DMS114 treated with DMSO at 0.1 percent for 48 hours (cell line): ENCODE measurements around the gene FNIP2.
"Not testable (repeated sequence)": the region's sequence is repeated elsewhere in the genome, so short reads cannot be mapped to it uniquely, and the experiment has no call there.

ENCODE experiments used
- DNase-seq: peaks from one replicate; lab custom pipeline; 2025; ENCODE audit not compliant: unreplicated experiment; lab: John Stamatoyannopoulos, UW

The FNIP2 gene

GRCh38 chr4:158949099-158949498, 180.3 kb downstream of the FNIP2 start:
- no peak for DNase-seq

GRCh38 chr4:158952221-158952774, 183.5 kb downstream of the FNIP2 start:
- DNase-seq: not testable (repeated sequence)

- DNase-seq: not testable (repeated sequence)
Observed at GRCh38 chr4:158956345-158956744, 187.5 kb downstream of the FNIP2 start.

- not testable (repeated sequence) for DNase-seq
Observed at GRCh38 chr4:158956918-158957317, 188.1 kb downstream of the FNIP2 start.
